ENCODE data around the gene HMGB4.

Gene HMGB4

GRCh38 chr1:33848205-33848937 is 15.5 kb upstream of the HMGB4 start:
- Histone ChIP-seq H3K4me1 (ENCODE audit: control insufficient read depth, insufficient read depth, low read length) (no peaks in the 10 kb centered on the region), H3K27me3 (ENCODE audit: control insufficient read depth, insufficient read depth, low read length) (no peaks in the 10 kb centered on the region), H3K4me2 (ENCODE audit: low read length) (no peak overlapping the region), H3K9me3 (replicated peaks; ENCODE audit: low read length) (no peaks in the 10 kb centered on the region), H3K4me3 (ENCODE audit: low read length) (no peak overlapping the region), H3K36me3 (ENCODE audit: insufficient read depth, low read length) (no peaks in the 10 kb centered on the region), H3K9ac (ENCODE audit: low read depth, low read length) (no peak overlapping the region)

GRCh38 chr1:33849211-33849610 is 14.7 kb upstream of the HMGB4 start:
- H3K4me3 ChIP-seq (ENCODE audit: low read length): no peak overlapping the region
- no peaks in the 10 kb centered on the region for H3K36me3 ChIP-seq (ENCODE audit: insufficient read depth, low read length)
- no peaks in the 10 kb centered on the region for H3K27me3 ChIP-seq (ENCODE audit: control insufficient read depth, insufficient read depth, low read length)
- H3K9ac ChIP-seq (ENCODE audit: low read depth, low read length): no peak overlapping the region
- no peaks in the 10 kb centered on the region for H3K4me1 ChIP-seq (ENCODE audit: control insufficient read depth, insufficient read depth, low read length)
- no peaks in the 10 kb centered on the region for H3K9me3 ChIP-seq (replicated peaks; ENCODE audit: low read length)
- H3K4me2 ChIP-seq (ENCODE audit: low read length): no peak overlapping the region

- Histone ChIP-seq H3K4me3 (ENCODE audit: low read length) (no peak overlapping the region), H3K36me3 (ENCODE audit: insufficient read depth, low read length) (no peaks in the 10 kb centered on the region), H3K4me2 (ENCODE audit: low read length) (no peak overlapping the region), H3K9me3 (replicated peaks; ENCODE audit: low read length) (no peaks in the 10 kb centered on the region), H3K27me3 (ENCODE audit: control insufficient read depth, insufficient read depth, low read length) (no peaks in the 10 kb centered on the region), H3K9ac (ENCODE audit: low read depth, low read length) (no peak overlapping the region), H3K4me1 (ENCODE audit: control insufficient read depth, insufficient read depth, low read length) (no peaks in the 10 kb centered on the region)
Measured at GRCh38 chr1:33850481-33850880, 13.4 kb upstream of the HMGB4 start.

GRCh38 chr1:33852711-33853110 is 11.2 kb upstream of the HMGB4 start:
- Histone ChIP-seq H3K4me1 (ENCODE audit: control insufficient read depth, insufficient read depth, low read length) (no peaks in the 10 kb centered on the region), H3K9ac (ENCODE audit: low read depth, low read length) (no peak overlapping the region), H3K4me3 (ENCODE audit: low read length) (no peak overlapping the region), H3K36me3 (ENCODE audit: insufficient read depth, low read length) (no peaks in the 10 kb centered on the region), H3K27me3 (ENCODE audit: control insufficient read depth, insufficient read depth, low read length) (no peaks in the 10 kb centered on the region), H3K9me3 (replicated peaks; ENCODE audit: low read length) (no peaks in the 10 kb centered on the region), H3K4me2 (ENCODE audit: low read length) (no peak overlapping the region)

GRCh38 chr1:33853431-33853830 is 10.4 kb upstream of the HMGB4 start:
- H3K4me3 ChIP-seq (ENCODE audit: low read length): no peak overlapping the region
- no peaks in the 10 kb centered on the region for H3K27me3 ChIP-seq (ENCODE audit: control insufficient read depth, insufficient read depth, low read length)
- no peaks in the 10 kb centered on the region for H3K4me1 ChIP-seq (ENCODE audit: control insufficient read depth, insufficient read depth, low read length)
- H3K9me3 ChIP-seq (replicated peaks; ENCODE audit: low read length): no peaks in the 10 kb centered on the region
- no peak overlapping the region for H3K4me2 ChIP-seq (ENCODE audit: low read length)
- H3K9ac ChIP-seq (ENCODE audit: low read depth, low read length): no peak overlapping the region
- no peaks in the 10 kb centered on the region for H3K36me3 ChIP-seq (ENCODE audit: insufficient read depth, low read length)

- H3K9me3 ChIP-seq (replicated peaks; ENCODE audit: low read length): no peaks in the 10 kb centered on the region
- H3K4me1 ChIP-seq (ENCODE audit: control insufficient read depth, insufficient read depth, low read length): no peaks in the 10 kb centered on the region
- H3K4me3 ChIP-seq (ENCODE audit: low read length): no peak overlapping the region
- no peaks in the 10 kb centered on the region for H3K36me3 ChIP-seq (ENCODE audit: insufficient read depth, low read length)
- no peak overlapping the region for H3K4me2 ChIP-seq (ENCODE audit: low read length)
- no peak overlapping the region for H3K9ac ChIP-seq (ENCODE audit: low read depth, low read length)
- H3K27me3 ChIP-seq (ENCODE audit: control insufficient read depth, insufficient read depth, low read length): no peaks in the 10 kb centered on the region
Measured at GRCh38 chr1:33854091-33854490, 9.8 kb upstream of the HMGB4 start.

- H3K27me3 ChIP-seq (ENCODE audit: control insufficient read depth, insufficient read depth, low read length): no peaks in the 10 kb centered on the region
- no peak overlapping the region for H3K4me3 ChIP-seq (ENCODE audit: low read length)
- H3K4me1 ChIP-seq (ENCODE audit: control insufficient read depth, insufficient read depth, low read length): no peaks in the 10 kb centered on the region
Measured at GRCh38 chr1:33860671-33861070, 3.2 kb upstream of the HMGB4 start.

GRCh38 chr1:33864460-33865389 is 846 bp downstream of the HMGB4 start:
- Histone ChIP-seq H3K9me3 (replicated peaks; ENCODE audit: low read length) (no peaks in the 10 kb centered on the region), H3K4me2 (ENCODE audit: low read length) (no peak overlapping the region), H3K27me3 (ENCODE audit: control insufficient read depth, insufficient read depth, low read length) (no peaks in the 10 kb centered on the region), H3K4me1 (ENCODE audit: control insufficient read depth, insufficient read depth, low read length) (no peaks in the 10 kb centered on the region), H3K4me3 (ENCODE audit: low read length) (no peak overlapping the region), H3K36me3 (ENCODE audit: insufficient read depth, low read length) (no peaks in the 10 kb centered on the region), H3K9ac (ENCODE audit: low read depth, low read length) (no peak overlapping the region)

More at GRCh38 chr1:33860671-33861070, 3.2 kb upstream of the HMGB4 start:
- Histone ChIP-seq H3K9ac (ENCODE audit: low read depth, low read length) (no peak overlapping the region), H3K4me2 (ENCODE audit: low read length) (no peak overlapping the region), H3K9me3 (replicated peaks; ENCODE audit: low read length) (no peaks in the 10 kb centered on the region), H3K36me3 (ENCODE audit: insufficient read depth, low read length) (no peaks in the 10 kb centered on the region)

GRCh38 chr1:33866281-33866680 is 2.4 kb downstream of the HMGB4 start:
- Histone ChIP-seq H3K9me3 (replicated peaks; ENCODE audit: low read length) (no peaks in the 10 kb centered on the region), H3K4me1 (ENCODE audit: control insufficient read depth, insufficient read depth, low read length) (no peaks in the 10 kb centered on the region)

GRCh38 chr1:33867684-33868083 is 3.8 kb downstream of the HMGB4 start:
- H3K4me2 ChIP-seq (ENCODE audit: low read length): no peak overlapping the region
- H3K36me3 ChIP-seq (ENCODE audit: insufficient read depth, low read length): no peaks in the 10 kb centered on the region
- H3K9me3 ChIP-seq (replicated peaks; ENCODE audit: low read length): no peaks in the 10 kb centered on the region
- H3K9ac ChIP-seq (ENCODE audit: low read depth, low read length): no peak overlapping the region
- H3K27me3 ChIP-seq (ENCODE audit: control insufficient read depth, insufficient read depth, low read length): no peaks in the 10 kb centered on the region
- no peaks in the 10 kb centered on the region for H3K4me1 ChIP-seq (ENCODE audit: control insufficient read depth, insufficient read depth, low read length)
- H3K4me3 ChIP-seq (ENCODE audit: low read length): no peak overlapping the region

More at GRCh38 chr1:33866281-33866680, 2.4 kb downstream of the HMGB4 start:
- no peak overlapping the region for H3K4me2 ChIP-seq (ENCODE audit: low read length)
- H3K9ac ChIP-seq (ENCODE audit: low read depth, low read length): no peak overlapping the region
- H3K36me3 ChIP-seq (ENCODE audit: insufficient read depth, low read length): no peaks in the 10 kb centered on the region
- H3K27me3 ChIP-seq (ENCODE audit: control insufficient read depth, insufficient read depth, low read length): no peaks in the 10 kb centered on the region
- H3K4me3 ChIP-seq (ENCODE audit: low read length): no peak overlapping the region

- Histone ChIP-seq H3K36me3 (ENCODE audit: insufficient read depth, low read length) (no peaks in the 10 kb centered on the region), H3K9me3 (replicated peaks; ENCODE audit: low read length) (no peaks in the 10 kb centered on the region), H3K4me2 (ENCODE audit: low read length) (no peak overlapping the region), H3K27me3 (ENCODE audit: control insufficient read depth, insufficient read depth, low read length) (no peaks in the 10 kb centered on the region), H3K9ac (ENCODE audit: low read depth, low read length) (no peak overlapping the region), H3K4me1 (ENCODE audit: control insufficient read depth, insufficient read depth, low read length) (peaks cover 4% of the 10 kb centered on the region), H3K4me3 (ENCODE audit: low read length) (no peak overlapping the region)
Measured at GRCh38 chr1:33872275-33872674, 8.4 kb downstream of the HMGB4 start.

Measured in skeletal muscle satellite cell (primary cell).